ENCODE data around the gene FTO.

Gene FTO

DNA sequence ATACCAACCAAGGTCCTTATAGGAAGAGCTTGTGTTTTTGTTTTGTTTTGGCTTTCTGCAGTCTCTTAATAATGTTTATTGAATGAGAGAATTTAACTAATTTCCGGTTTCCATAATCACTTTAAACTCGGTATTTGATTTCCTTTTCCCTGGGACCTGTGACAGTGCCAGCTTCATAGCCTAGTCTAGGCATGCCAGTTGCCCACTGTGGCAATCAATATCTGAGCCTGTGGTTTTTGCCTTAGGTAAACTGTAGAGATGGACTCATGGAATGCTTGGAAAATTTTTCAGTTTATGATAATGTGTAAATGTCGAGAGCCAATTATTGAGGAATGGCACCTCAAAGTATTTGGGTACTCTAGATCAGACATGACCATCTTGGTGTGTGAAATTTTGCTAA, 78.2 kb downstream of the FTO start:
- DNase-seq (ENCODE audit: low read depth in 2 of 2) = no peak

DNA sequence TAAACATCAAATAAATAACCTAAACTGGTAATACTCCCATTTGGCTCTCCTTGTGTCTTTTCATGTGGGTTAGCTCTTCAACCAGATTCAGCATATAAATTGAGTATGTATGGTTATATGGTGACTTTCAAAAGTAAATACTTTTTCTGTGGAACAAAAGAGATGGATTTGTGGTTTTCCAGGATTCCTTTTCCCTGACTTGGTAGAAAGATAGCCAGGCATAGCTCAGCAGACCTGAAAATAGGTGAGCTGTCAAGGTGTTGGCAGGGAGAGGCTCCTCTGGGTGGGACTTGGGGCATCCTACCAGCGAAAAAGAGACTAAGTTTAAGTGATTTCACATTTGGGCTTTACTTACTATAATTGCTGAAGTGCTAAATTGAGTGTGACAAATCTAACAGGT, 80.3 kb downstream of the FTO start:
- no peak for DNase-seq (ENCODE audit: low read depth in 2 of 2)

DNA sequence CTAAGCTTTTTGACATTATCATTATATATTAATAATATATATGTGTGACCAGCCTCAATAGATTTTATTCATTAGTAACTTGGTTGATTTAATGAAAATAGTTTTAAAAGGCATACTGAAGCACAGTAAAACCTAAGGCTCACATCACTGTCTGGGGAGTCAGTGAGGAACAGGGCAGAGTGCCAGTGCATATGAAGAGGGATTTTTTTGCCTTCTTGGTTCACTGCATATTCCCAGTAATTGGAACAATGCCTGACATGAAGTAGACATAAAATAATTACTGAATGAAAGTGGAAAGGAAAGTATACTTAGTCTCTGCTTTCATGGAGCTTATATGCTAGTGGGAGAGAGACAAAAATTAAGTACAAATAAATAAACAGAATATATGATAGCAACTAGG, 81.1 kb downstream of the FTO start:
- peak; percentile 64 to 66 for DNase-seq (ENCODE audit: low read depth in 2 of 2)

DNA sequence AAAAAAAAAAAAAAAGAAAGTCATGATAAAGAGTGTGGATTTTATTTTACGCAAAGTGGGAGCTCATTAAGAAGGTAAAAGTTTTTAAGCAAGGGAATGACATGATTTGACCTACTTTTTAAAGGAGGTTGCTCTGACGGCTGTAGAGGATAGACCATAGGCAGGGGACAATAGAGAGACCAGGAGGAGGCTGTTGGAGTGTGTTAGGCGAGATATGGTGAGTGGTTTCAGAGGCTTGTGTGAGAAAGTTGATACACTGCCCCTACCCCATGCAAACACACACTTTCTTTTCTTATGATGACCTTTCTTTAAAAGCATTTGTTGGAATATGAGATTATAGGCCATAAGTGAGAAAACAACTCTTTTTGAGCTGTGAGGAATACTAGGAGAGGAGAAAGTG, 82.0 kb downstream of the FTO start:
- no peak for DNase-seq (ENCODE audit: low read depth in 2 of 2)

DNA sequence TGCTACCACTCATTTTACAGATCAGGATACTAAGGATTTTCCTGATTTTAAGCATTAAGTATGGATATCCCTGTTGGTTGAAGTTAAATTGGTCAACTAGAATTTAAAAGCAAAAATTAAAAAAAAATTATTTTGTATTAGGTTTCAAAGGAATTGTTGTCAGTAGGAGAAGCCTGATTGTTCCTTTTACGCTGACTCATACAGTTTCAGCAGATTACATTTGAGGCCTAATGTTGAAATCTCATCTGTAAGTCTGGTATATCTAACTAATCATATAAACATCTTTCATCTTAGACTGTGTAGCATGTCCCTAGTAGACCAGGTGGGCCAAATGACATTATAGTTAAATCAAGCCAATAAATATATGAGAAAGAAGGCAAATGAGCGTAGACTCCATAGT, 83.5 kb downstream of the FTO start:
- no peak for DNase-seq (ENCODE audit: low read depth in 2 of 2)

DNA sequence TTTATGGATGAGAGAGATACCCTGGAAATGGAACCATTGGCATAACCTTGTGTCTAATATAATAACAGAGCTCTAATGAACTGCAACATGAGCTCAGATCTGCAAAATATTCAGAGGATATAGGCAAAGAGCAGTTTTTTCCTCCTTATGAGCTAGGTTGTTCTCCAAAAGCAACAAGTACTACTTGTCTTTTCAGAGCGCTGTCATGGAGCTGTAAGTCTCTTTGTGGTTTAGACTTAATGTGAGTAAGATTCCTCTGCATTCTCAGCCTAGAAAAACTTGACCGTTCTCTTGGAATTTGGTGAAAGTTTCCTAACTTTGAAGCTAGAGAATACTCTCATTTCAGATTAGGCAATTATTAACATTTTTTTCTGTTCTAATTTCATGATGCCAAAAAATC, 85.2 kb downstream of the FTO start:
- peak; percentile 86 to 88 for DNase-seq (ENCODE audit: low read depth in 2 of 2)

DNA sequence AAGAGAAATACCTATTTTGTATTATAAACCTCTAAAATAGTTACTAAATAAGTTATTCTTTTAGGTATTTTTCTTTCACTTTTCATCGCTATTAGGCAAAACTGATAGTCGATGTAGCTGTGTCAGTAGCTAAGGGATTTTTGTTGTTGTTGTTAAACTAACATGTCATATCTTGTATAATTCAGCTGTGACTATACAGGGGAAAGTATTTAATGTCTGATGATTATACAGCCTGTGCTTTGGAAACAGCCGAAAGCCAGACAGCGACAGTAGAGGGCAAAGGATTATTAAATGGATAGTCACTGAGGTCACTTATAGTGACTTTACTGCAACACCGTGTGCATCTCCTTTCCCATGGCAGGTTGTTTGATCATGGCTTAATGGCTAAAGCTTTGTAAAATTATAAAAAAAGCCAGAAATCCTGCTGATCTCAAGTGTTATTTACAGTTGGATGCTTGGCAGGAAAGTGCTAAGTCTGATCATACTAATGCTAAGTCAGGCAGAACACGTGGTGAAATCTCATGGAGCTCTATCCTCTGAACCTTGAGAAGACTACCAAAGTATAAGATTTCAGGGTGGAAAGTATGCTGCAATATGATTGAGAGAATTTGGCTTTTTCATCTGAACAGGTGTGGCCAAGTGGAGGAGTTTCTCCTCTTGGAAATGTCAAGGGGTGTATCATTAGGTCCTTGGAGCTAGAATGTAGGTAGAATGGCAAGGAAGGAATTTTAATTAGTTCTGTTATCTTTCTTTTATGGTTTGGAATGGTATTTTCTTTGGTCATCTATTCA, 88.4 kb downstream of the FTO start:
- DNase-seq (ENCODE audit: low read depth in 2 of 2) = no peak

DNA sequence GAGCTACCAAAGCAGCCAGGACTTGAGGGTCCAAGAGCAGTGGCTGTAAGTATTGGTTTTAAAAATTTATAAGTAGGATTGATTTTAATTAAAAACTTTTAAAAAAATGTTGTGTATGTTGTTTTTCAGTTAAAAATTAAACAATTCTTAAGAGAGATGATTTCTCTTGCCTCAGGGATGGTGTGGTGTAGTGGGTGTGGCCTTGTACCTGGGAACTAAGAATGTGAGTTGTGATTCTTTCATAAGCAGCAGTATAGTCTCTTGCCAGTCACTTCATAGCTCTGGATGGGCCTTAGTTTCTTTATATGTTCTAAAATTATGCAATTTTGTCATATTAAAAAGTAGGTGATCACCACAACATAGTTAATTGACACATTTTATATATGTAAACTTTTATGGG, 99.5 kb downstream of the FTO start:
- no peak for DNase-seq (ENCODE audit: low read depth in 2 of 2)

DNA sequence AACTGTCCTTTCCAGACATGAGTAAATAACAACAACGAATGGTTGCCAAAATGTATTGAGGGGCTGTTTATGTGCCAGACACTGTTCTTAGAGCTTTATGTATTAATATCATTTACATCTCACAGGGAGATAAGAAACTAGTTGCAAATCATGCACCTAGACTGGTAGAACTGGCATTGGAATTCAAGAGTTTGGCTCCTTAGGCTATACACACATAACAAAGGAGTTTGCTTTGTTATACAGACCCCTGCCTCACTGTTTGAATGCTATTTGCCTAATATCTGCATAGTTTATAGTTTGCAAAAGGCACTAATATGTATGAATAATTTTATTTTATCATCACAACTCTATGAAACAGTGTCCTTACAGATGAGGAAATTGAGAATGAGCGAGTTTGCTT, 100.0 kb downstream of the FTO start:
- no peak for DNase-seq (ENCODE audit: low read depth in 2 of 2)

DNA sequence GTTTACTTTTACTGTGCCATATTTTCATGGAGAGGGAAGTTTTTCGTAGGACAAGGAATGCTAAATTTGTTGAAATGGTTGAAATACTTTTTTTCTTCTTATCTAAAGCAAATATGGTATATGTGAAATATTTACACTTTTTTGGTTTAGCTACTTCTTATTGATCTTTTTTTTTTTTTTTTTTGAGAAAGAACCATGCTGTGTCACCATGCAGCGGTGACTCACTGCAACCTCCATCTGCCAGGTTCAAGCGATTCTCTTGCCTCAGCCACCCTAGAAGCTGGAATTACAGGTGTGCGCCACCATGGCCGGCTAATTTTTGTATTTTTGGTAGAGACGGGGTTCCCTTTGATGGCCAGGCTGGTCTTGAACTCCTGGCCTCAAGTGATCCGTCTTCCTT, 100.5 kb downstream of the FTO start:
- DNase-seq (ENCODE audit: low read depth in 2 of 2) = no peak

DNA sequence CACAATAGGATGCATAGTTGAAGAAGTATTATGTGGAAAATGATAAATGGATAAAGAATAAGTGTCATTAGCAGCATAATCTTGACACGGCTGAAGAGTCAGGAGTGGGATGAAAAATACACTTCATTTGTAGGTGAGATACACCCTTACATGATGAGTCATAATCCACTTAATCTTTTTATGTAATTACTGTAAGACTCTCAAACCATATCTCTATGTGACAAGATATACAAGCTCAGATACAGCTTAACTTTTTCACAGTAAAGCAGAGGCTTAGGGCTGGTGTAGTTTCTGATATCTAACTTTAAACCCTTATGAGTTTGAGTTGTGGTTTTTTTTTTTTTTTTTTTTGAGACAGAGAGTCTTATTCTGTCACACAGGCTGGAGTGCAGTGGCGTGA, 101.2 kb downstream of the FTO start:
- DNase-seq (ENCODE audit: low read depth in 2 of 2) = no peak

DNA sequence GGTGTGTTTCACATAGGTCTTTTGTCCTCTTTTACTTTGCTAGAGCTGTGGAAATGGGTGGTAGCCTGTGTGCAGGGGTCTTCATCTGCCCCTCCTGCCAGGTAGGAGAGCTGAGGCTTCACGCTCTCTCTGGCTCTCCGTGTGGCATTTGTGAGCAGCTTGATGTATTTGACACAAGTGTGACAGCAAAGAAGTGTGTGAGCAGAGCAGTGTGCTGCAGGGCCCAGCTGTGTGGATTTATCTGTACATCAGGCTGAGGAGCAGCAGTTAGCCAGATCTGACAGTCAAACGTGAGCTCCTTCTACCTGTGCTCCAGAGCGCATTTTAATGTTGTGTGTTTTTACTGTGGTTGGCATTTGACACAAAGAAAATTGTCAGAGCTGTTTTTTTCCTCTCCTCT, 101.8 kb downstream of the FTO start:
- no peak for DNase-seq (ENCODE audit: low read depth in 2 of 2)

DNA sequence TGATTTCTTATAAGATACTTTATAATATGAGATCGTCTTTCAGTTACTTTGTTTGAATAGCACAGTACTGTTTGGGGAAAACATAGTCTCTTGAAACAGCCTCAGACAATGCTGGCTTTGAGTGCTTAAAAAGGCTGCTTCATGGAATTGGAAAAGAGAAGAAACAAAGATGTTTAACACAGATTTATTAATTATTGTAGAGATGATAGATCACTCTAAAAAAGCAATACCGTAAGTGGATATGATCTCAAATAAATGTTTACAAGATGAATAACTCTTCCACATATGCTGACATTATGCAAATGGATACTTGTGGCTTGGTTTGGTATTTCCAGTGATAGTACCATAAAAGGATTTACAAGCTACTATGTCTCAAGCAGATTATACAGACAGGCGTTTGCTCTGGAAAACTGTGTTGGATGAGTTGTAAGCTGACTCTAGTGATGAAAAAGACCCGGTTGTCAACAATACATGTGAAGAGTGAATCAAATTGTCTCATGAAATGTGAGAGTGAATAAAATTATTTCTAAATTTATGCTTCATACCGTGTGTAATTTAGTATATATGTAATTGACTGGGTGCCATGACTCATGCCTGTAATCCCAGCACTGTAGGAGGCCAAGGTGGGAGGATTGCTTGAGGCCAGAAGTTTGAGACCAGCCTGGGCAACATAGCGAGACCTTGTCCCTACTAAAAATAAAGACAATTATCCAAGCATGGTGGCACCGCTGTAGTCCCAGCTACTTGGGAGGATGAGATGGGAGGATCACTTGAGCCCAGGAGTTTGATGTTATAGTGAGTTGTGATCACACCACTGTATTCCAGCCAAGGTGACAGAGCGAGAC, 105.4 kb downstream of the FTO start:
- DNase-seq (ENCODE audit: low read depth in 2 of 2) = peak; percentile 95 to 96

DNA sequence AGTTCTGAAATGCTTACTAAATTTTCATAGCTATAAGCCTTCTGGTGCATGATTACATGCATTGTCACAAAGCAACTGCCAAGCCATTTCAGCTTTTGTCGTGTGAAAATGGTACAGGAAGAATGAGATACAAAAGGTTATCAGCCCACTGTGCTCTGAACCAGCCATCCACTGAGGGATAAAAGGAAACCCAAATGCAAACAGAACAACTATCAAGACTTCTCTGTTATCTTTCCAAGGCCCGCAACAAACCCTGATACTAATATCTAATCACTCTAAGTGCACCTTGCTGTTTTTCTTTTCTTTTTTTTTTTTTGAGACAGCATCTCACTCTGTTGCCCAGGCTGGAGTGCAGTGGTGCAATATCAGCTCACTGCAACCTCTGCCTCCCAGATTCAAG, 109.0 kb downstream of the FTO start:
- DNase-seq (ENCODE audit: low read depth in 2 of 2) = no peak

DNA sequence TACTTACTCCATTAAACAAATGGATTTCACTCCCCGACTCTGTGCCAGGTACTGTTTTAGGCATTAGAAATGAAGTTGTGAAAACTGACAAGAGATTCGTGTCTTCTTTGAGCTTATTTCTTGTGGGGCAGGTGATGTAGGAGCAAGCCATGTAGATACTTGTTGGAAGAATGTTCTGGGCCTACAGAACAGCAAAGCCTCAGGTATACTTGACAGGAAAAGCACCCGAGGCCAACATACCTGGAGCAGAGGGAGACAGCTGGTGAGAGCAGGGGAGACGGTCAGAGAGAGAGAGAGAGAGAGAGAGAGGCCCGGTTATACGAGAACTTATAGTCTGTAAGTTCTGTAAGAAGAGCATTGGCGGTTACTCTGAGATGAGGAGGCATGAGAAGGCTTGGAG, 110.8 kb downstream of the FTO start:
- no peak for DNase-seq (ENCODE audit: low read depth in 2 of 2)

DNA sequence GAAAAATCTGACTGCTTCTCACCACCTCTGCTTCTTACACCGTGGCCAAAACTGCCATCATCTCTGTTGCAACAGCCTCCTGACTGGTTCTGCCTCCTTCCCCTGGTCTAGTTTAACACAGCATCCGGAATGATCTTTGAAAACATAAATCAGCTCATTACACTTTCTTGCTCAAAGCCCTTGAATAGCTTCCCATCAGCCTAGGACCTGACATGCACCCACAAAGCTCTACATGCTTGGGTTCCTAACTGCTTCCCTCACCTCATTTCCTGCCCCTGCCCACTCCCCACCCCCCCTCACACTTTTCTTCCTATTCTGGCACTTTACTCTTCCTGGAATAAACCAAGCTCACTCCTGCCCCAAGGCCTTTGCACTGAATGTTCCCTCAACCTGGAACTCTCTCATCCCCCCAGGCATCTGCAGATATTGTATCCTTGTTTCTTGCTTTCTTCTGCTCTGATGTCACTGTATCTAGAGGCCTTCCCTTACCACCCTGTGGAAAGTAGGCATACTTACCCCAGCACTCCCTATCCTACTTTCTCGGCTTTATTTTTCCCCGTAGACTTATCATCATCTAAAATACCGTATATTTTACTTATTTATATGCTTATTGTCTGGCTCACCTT, 112.4 kb downstream of the FTO start:
- DNase-seq (ENCODE audit: low read depth in 2 of 2) = peak in 1 of 2 experiments; percentile 37

DNA sequence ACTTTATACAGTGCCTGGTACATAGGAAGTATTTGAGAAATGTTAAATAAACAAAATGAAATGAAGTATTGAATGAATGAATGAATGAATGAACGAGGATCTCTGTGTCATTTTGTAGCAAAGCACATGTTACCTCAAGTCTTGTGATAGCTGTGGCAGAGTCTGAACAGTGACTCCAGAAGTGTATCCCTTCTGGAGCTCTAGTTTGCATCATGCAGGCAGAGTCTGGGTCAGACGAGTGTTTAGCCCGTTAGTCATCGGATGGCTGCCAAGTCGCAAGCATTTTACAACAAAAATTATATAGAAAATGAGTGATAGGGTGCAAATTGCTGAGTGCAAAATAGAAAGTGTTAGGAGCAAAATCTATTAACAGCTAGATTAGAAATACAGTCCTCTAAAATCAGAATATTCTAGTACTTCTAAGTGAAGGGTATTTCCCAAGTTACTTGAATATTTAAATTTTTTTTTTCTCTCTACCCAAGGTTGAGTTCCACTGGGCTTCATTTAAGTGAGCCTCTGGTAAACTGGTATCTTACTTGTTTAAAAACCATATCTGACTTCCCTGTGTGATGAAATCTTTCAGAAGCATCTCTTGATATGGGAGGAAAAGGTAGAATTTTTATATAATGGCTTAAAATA, 113.3 kb downstream of the FTO start:
- peak; percentile 88 for DNase-seq (ENCODE audit: low read depth in 2 of 2)

DNA sequence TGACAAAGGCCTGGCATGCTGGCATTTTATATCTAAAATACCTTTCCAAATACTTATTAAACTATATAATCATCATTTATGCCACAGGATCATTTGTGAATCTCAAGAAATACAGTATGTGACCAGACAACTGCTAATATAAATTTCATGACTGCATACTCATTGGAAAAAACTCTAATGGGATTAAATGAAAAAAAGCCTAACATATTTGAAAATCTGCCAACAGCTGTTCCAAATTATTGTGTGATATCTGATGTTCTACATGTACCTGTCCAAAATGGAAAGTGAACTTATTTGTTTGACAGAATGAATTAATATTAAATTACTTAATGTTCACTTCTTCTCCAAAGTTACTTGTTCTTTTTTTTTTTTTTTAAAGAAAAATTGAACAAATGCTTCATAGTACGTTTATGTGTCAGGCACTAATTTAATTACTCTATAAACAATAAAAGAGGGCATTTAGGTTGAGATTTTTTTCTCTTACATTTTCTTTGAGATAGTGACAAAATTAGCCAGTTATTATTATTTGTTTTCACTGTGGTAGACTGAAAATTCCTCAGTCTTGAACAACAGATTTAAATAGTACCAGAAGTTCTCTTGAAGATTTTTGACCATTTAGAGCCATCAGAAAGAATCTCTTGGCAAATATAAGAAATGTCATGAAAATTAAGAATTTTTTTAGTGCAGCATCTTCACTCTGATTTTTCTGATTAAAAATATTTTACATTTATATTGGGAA, 114.0 kb downstream of the FTO start:
- DNase-seq (ENCODE audit: low read depth in 2 of 2) = peak; percentile 80 to 81

DNA sequence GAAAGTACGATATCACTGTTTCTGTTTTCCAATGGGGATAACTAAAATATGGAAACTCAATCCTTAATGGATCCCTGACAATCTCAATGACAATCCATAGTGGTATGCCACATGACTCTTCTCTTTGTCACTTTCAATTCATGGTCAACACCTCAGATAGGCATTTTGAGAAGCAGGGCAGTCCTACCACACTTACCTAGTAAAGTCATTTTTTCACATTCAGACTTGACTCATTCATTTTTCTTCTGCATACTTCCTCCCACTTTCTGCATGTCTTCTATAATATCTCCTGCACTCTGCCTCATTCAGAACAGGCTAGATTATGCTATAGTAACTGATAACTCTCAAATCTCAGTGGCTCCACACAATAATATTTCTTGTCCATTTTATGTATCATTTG, 117.5 kb downstream of the FTO start:
- no peak for DNase-seq (ENCODE audit: low read depth in 2 of 2)

DNA sequence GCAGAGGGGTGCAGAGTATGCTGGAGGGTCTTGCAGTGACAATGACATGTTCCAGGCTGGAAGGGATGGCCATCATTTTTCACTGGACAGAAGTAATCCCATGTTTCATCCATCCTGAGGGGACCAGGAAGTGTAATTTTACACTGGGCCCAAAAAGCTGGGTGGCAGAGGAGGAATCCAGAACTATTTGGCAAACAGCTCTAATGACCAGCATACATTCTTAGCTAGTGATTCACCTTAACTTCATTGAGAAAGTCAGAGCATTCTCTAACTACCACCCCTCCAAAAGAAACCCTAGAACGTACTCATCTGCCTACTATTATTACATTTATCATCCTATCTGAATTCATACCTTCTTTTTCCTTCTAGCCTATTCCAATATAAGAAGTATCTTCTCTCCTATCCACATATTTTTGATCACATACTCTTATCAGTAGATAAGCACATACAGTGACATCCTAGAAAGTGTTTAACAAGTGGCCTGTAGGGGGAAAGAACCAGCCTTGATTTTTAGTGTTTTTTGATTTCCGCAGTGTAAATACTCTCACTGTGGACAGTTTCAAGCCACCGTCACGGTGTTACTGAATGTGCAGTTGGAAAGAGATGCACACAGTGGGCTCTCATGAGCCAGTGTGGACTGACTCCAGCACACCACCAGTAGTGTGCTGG, 118.1 kb downstream of the FTO start:
- peak; percentile 70 to 74 for DNase-seq (ENCODE audit: low read depth in 2 of 2)

DNA sequence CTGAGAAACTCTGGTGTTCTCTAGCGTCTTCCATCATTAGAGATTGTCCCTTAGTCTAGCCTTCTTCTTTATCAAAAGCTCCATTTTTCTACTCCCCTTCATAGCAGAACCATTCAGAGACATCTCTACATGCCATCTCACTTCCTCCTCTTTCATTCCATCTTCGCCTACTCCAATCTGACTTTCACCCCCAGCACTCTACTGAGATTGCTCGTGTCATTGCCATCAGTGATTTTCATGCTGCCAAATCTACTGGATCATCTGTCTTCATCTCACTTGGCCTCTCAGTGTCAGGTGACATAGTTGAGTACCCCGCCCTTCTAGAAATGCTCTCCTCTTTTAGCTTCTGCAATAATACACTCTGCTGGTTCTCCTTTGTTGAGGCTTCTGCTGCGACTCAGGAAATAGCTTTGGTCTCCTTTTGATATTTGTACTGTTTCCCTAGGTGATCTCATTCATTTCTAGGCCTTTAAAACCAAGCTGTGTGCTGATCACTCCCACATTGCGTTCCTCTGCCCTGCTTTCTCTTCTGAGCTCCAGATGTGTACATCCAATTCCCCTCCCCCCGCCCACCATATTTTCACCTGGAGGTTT, 119.1 kb downstream of the FTO start:
- peak in 1 of 2 experiments; percentile 50 for DNase-seq (ENCODE audit: low read depth in 2 of 2)

All from fibroblast of skin of left quadriceps (primary cell).